Measurements from ENCODE around the gene POGLUT3.
A peak's percentile ranks its signal among the peaks of the same experiment; 100 is the strongest.

POGLUT3 gene

GRCh38 chr11:108508653-108509593 is 10.7 kb upstream of the POGLUT3 start:
- DNase-seq (ENCODE audit: low read depth), result no peak
- H3K4me3 ChIP-seq (ENCODE audit: low read depth, low read length), result no peak overlapping the region

GRCh38 chr11:108501396-108501795 is 3.2 kb upstream of the POGLUT3 start:
- no peak overlapping the region for H3K4me3 ChIP-seq (ENCODE audit: low read depth, low read length)
- DNase-seq (ENCODE audit: low read depth), result no peak

GRCh38 chr11:108500721-108501120 is 2.5 kb upstream of the POGLUT3 start:
- H3K4me3 ChIP-seq (ENCODE audit: low read depth, low read length), result no peak overlapping the region
- no peak for DNase-seq (ENCODE audit: low read depth)

- no peak overlapping the region for H3K4me3 ChIP-seq (ENCODE audit: low read depth, low read length)
- no peak for DNase-seq (ENCODE audit: low read depth)
Observed at GRCh38 chr11:108500169-108500568, 2.0 kb upstream of the POGLUT3 start.

- H3K4me3 ChIP-seq (ENCODE audit: low read depth, low read length), result peak overlapping the region; percentile 58
- DNase-seq (ENCODE audit: low read depth), result no peak
Observed at GRCh38 chr11:108498816-108499408, 728 bp upstream of the POGLUT3 start.

- H3K4me3 ChIP-seq (ENCODE audit: low read depth, low read length), result peak overlapping the region; percentile 58
Observed at GRCh38 chr11:108497317-108498045, 703 bp downstream of the POGLUT3 start.

GRCh38 chr11:108496643-108497256 is 1.4 kb downstream of the POGLUT3 start:
- peak overlapping the region; percentile 58 for H3K4me3 ChIP-seq (ENCODE audit: low read depth, low read length)
- DNase-seq (ENCODE audit: low read depth), result no peak

More at GRCh38 chr11:108497317-108498045, 703 bp downstream of the POGLUT3 start:
- peak; percentile 97 for DNase-seq (ENCODE audit: low read depth)

- DNase-seq (ENCODE audit: low read depth), result no peak
Observed at GRCh38 chr11:108495326-108495725, 2.9 kb downstream of the POGLUT3 start.

GRCh38 chr11:108494182-108494581 is 4.0 kb downstream of the POGLUT3 start:
- no peak for DNase-seq (ENCODE audit: low read depth)
- H3K4me3 ChIP-seq (ENCODE audit: low read depth, low read length), result no peak overlapping the region

More at GRCh38 chr11:108495326-108495725, 2.9 kb downstream of the POGLUT3 start:
- H3K4me3 ChIP-seq (ENCODE audit: low read depth, low read length), result no peak overlapping the region

GRCh38 chr11:108491936-108492335 is 6.2 kb downstream of the POGLUT3 start:
- no peak overlapping the region for H3K4me3 ChIP-seq (ENCODE audit: low read depth, low read length)
- DNase-seq (ENCODE audit: low read depth), result no peak

GRCh38 chr11:108486828-108487227 is 11.4 kb downstream of the POGLUT3 start:
- H3K4me3 ChIP-seq (ENCODE audit: low read depth, low read length), result no peak overlapping the region
- DNase-seq (ENCODE audit: low read depth), result no peak

GRCh38 chr11:108486331-108486730 is 11.9 kb downstream of the POGLUT3 start:
- H3K4me3 ChIP-seq (ENCODE audit: low read depth, low read length), result no peak overlapping the region
- DNase-seq (ENCODE audit: low read depth), result no peak

- DNase-seq (ENCODE audit: low read depth), result no peak
- no peak overlapping the region for H3K4me3 ChIP-seq (ENCODE audit: low read depth, low read length)
Observed at GRCh38 chr11:108483163-108483562, 15.0 kb downstream of the POGLUT3 start.

GRCh38 chr11:108474664-108475463 is 23.3 kb downstream of the POGLUT3 start:
- DNase-seq (ENCODE audit: low read depth), result no peak
- H3K4me3 ChIP-seq (ENCODE audit: low read depth, low read length), result no peak overlapping the region

GRCh38 chr11:108472681-108473080 is 25.5 kb downstream of the POGLUT3 start:
- no peak for DNase-seq (ENCODE audit: low read depth)
- H3K4me3 ChIP-seq (ENCODE audit: low read depth, low read length), result no peak overlapping the region

GRCh38 chr11:108468478-108468864 is 29.7 kb downstream of the POGLUT3 start:
- DNase-seq (ENCODE audit: low read depth), result no peak
- no peak overlapping the region for H3K4me3 ChIP-seq (ENCODE audit: low read depth, low read length)

GRCh38 chr11:108467091-108467823 is 30.9 kb downstream of the POGLUT3 start, which contains the start of gene C11orf65:
C11orf65 (minus strand) TSS chr11:108467529; CDS start chr11:108461559, 5,970 bp downstream.
- DNase-seq (ENCODE audit: low read depth), result peak; percentile 87
- H3K4me3 ChIP-seq (ENCODE audit: low read depth, low read length), result peak within 1 kb of the TSS; percentile 90

GRCh38 chr11:108466405-108466804 is 31.8 kb downstream of the POGLUT3 start:
- no peak for DNase-seq (ENCODE audit: low read depth)
- peak overlapping the region; percentile 90 for H3K4me3 ChIP-seq (ENCODE audit: low read depth, low read length)
